Measurements from ENCODE around the gene USH2A.

Gene USH2A

DNA sequence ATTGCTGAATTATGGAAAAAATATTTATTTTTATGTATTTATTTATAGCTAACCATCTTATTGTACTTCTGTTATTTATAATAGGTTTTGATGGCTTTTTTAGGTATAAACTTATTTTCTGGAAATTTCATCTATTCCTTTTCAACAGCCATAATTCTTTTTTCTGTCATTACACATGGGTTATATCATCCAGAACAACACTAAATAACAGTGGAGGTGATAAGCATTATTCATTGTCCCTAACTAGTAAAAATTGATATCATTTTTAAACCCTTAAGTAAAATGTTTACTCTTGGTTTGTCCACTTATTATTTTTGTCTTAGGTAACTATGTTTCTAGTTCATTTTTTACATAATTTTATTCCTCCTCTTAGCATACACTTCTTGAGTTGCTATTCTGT, 309.1 kb downstream of the USH2A start:
- H3K9me3 ChIP-seq (ENCODE audit: insufficient read depth, low read depth, low read length): no peaks in the 10 kb centered on the region
- no peak overlapping the region for H3K27ac ChIP-seq (ENCODE audit: low read length)
- no peaks in the 10 kb centered on the region for H3K36me3 ChIP-seq (ENCODE audit: insufficient read depth, low read depth, low read length)

GRCh38 chr1:216113181-216113580, 310.1 kb downstream of the USH2A start:
- Histone ChIP-seq H3K27me3 (ENCODE audit: insufficient read depth, low read length) (no peaks in the 10 kb centered on the region), H3K9ac (ENCODE audit: low read depth, low read length) (no peak overlapping the region), H3K4me1 (ENCODE audit: insufficient read depth, low read length) (peaks cover 8% of the 10 kb centered on the region; the same call in 1 of the 2 replicates), H3K36me3 (ENCODE audit: insufficient read depth, low read depth, low read length) (no peaks in the 10 kb centered on the region), H3K27ac (ENCODE audit: low read length) (no peak overlapping the region), H3K9me3 (ENCODE audit: insufficient read depth, low read depth, low read length) (no peaks in the 10 kb centered on the region), H3K4me3 (ENCODE audit: low read length) (no peak overlapping the region)

More for the DNA sequence above, 309.1 kb downstream of the USH2A start:
- no peaks in the 10 kb centered on the region for H3K27me3 ChIP-seq (ENCODE audit: insufficient read depth, low read length)
- H3K4me3 ChIP-seq (ENCODE audit: low read length): no peak overlapping the region
- H3K4me1 ChIP-seq (ENCODE audit: insufficient read depth, low read length): peaks cover 8% of the 10 kb centered on the region; the same call in 1 of the 2 replicates
- no peak overlapping the region for H3K9ac ChIP-seq (ENCODE audit: low read depth, low read length)

GRCh38 chr1:216111842-216112241, 311.4 kb downstream of the USH2A start:
- Histone ChIP-seq H3K9me3 (ENCODE audit: insufficient read depth, low read depth, low read length) (no peaks in the 10 kb centered on the region), H3K4me1 (ENCODE audit: insufficient read depth, low read length) (peaks cover 6% of the 10 kb centered on the region; the same call in 1 of the 2 replicates), H3K4me3 (ENCODE audit: low read length) (no peak overlapping the region), H3K27ac (ENCODE audit: low read length) (no peak overlapping the region), H3K36me3 (ENCODE audit: insufficient read depth, low read depth, low read length) (no peaks in the 10 kb centered on the region), H3K27me3 (ENCODE audit: insufficient read depth, low read length) (no peaks in the 10 kb centered on the region), H3K9ac (ENCODE audit: low read depth, low read length) (no peak overlapping the region)

DNA sequence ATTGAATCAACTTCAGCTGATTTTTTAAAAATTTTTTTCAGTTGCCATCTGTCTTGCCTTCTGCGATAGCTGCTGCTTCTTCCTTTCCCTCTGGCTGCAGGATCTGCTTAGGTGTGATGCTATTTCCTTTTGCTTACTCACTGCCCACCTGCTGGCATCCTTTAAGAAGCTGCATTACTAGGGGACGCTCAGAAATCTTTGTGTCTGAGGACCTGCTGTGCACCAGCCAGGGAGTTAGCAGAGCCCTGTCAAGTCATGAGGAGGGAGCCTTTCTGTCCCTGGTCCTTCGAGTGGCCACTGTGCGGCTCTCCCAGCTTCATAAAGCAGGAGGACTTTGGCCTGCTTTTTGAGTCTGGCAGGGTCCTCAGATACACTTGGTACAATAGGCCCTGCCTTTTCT, 327.8 kb downstream of the USH2A start:
- Histone ChIP-seq H3K36me3 (ENCODE audit: insufficient read depth, low read depth, low read length) (no peaks in the 10 kb centered on the region), H3K4me3 (ENCODE audit: low read length) (no peak overlapping the region), H3K4me1 (ENCODE audit: insufficient read depth, low read length) (peaks cover 4% of the 10 kb centered on the region; the same call in 1 of the 2 replicates), H3K9me3 (ENCODE audit: insufficient read depth, low read depth, low read length) (no peaks in the 10 kb centered on the region), H3K27me3 (ENCODE audit: insufficient read depth, low read length) (no peaks in the 10 kb centered on the region), H3K9ac (ENCODE audit: low read depth, low read length) (no peak overlapping the region), H3K27ac (ENCODE audit: low read length) (no peak overlapping the region)

DNA sequence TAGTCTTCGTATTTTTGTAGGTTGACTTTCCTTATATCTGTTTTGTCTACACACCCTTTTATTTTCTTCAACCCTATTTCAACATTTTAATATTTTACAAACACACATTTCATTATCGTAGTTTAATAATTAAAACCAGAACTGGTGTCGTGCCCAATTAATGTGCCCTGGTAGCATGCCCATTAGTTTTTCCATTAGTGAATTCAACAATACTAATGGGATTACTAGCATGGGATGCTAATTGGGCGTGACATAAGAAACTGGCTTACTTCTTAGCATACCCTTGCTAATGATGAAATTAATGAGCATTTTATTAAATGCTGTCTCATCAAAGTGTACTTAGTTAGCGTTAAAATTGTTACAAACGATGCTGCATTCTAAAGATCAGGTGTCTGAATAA, 332.7 kb downstream of the USH2A start:
- no peaks in the 10 kb centered on the region for H3K36me3 ChIP-seq (ENCODE audit: insufficient read depth, low read depth, low read length)
- H3K4me1 ChIP-seq (ENCODE audit: insufficient read depth, low read length): peaks cover 4% of the 10 kb centered on the region; the same call in 1 of the 2 replicates
- no peaks in the 10 kb centered on the region for H3K27me3 ChIP-seq (ENCODE audit: insufficient read depth, low read length)
- no peak overlapping the region for H3K27ac ChIP-seq (ENCODE audit: low read length)
- no peak overlapping the region for H3K9ac ChIP-seq (ENCODE audit: low read depth, low read length)
- no peak overlapping the region for H3K4me3 ChIP-seq (ENCODE audit: low read length)
- H3K9me3 ChIP-seq (ENCODE audit: insufficient read depth, low read depth, low read length): no peaks in the 10 kb centered on the region

DNA sequence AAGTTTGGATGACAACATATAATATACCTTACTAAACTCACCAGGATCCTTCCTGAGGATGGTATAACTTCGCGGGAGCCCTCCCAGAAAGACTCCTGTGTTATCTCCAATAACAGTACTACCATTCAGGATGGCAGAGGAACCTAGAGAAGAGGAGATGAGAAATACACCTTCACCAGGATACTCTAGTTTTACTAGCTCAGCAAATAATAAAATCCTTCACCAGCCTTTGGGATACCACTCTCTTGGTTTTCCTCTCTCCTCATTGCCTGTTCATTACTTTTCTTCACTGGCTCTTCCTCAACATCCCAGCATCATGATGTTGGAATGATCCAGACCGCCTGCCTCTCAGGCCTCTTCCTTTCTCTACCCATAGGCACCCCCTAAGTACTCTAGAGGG, 336.6 kb downstream of the USH2A start:
- no peaks in the 10 kb centered on the region for H3K27me3 ChIP-seq (ENCODE audit: insufficient read depth, low read length)
- H3K36me3 ChIP-seq (ENCODE audit: insufficient read depth, low read depth, low read length): no peaks in the 10 kb centered on the region
- H3K27ac ChIP-seq (ENCODE audit: low read length): no peak overlapping the region
- no peaks in the 10 kb centered on the region for H3K4me1 ChIP-seq (ENCODE audit: insufficient read depth, low read length)
- H3K9me3 ChIP-seq (ENCODE audit: insufficient read depth, low read depth, low read length): no peaks in the 10 kb centered on the region
- no peak overlapping the region for H3K4me3 ChIP-seq (ENCODE audit: low read length)
- no peak overlapping the region for H3K9ac ChIP-seq (ENCODE audit: low read depth, low read length)

- Histone ChIP-seq H3K4me1 (ENCODE audit: insufficient read depth, low read length) (no peaks in the 10 kb centered on the region), H3K4me3 (ENCODE audit: low read length) (no peak overlapping the region), H3K36me3 (ENCODE audit: insufficient read depth, low read depth, low read length) (no peaks in the 10 kb centered on the region), H3K27ac (ENCODE audit: low read length) (no peak overlapping the region), H3K27me3 (ENCODE audit: insufficient read depth, low read length) (no peaks in the 10 kb centered on the region), H3K9ac (ENCODE audit: low read depth, low read length) (no peak overlapping the region), H3K9me3 (ENCODE audit: insufficient read depth, low read depth, low read length) (no peaks in the 10 kb centered on the region)
Measured at GRCh38 chr1:216081445-216081844, 341.8 kb downstream of the USH2A start.

GRCh38 chr1:216076751-216077150, 346.5 kb downstream of the USH2A start:
- Histone ChIP-seq H3K27me3 (ENCODE audit: insufficient read depth, low read length) (no peaks in the 10 kb centered on the region), H3K4me1 (ENCODE audit: insufficient read depth, low read length) (0 out of 2 replicates have a peak, but pooled peaks cover 7% of the 10 kb centered on the region), H3K4me3 (ENCODE audit: low read length) (no peak overlapping the region), H3K9ac (ENCODE audit: low read depth, low read length) (no peak overlapping the region), H3K36me3 (ENCODE audit: insufficient read depth, low read depth, low read length) (no peaks in the 10 kb centered on the region), H3K27ac (ENCODE audit: low read length) (no peak overlapping the region), H3K9me3 (ENCODE audit: insufficient read depth, low read depth, low read length) (no peaks in the 10 kb centered on the region)

- no peak overlapping the region for H3K4me3 ChIP-seq (ENCODE audit: low read length)
- no peaks in the 10 kb centered on the region for H3K27me3 ChIP-seq (ENCODE audit: insufficient read depth, low read length)
- no peak overlapping the region for H3K9ac ChIP-seq (ENCODE audit: low read depth, low read length)
- no peaks in the 10 kb centered on the region for H3K9me3 ChIP-seq (ENCODE audit: insufficient read depth, low read depth, low read length)
- H3K27ac ChIP-seq (ENCODE audit: low read length): no peak overlapping the region
- no peaks in the 10 kb centered on the region for H3K36me3 ChIP-seq (ENCODE audit: insufficient read depth, low read depth, low read length)
- H3K4me1 ChIP-seq (ENCODE audit: insufficient read depth, low read length): 0 out of 2 replicates have a peak, but pooled peaks cover 7% of the 10 kb centered on the region
Measured at GRCh38 chr1:216075339-216075738, 347.9 kb downstream of the USH2A start.

DNA sequence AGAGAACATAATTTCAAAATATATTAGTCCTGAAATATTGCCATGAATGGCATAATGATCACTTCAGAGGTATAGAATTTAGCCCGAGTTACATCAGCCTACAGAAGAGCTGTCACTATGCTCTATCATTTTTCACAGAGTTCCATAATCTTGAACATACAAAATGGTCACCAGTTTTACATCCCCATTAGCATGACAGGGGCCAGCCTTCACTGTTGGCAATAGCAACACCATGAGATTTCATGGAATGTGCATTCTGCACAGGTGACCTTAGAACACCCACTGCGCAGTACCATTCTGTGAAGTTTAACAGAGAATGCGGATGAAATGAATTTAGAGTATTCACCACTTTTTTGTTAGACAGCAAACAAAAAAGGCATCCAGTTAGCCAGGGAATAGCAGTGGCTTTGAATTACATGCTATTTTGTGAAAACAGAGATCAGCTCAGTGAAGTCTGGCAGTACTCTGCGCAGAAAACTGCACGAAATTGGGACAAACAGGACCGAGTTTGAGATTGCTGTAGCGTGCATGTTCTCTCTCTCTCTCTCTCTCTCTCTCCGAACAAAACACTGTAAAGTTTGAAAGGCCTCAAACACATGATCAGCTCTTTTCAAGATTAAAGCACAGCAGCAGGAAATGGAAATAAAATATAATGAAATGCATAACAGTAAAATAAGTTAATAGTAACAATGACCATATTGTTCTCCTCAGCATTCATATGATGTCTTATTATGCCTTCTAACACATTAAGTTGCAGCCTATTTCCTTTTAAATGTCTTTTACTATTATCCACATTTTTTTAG, 349.3 kb downstream of the USH2A start:
- Histone ChIP-seq H3K27me3 (ENCODE audit: insufficient read depth, low read length) (no peaks in the 10 kb centered on the region), H3K27ac (ENCODE audit: low read length) (no peak overlapping the region), H3K9me3 (ENCODE audit: insufficient read depth, low read depth, low read length) (no peaks in the 10 kb centered on the region), H3K4me1 (ENCODE audit: insufficient read depth, low read length) (0 out of 2 replicates have a peak, but pooled peaks cover 7% of the 10 kb centered on the region), H3K4me3 (ENCODE audit: low read length) (no peak overlapping the region), H3K9ac (ENCODE audit: low read depth, low read length) (no peak overlapping the region), H3K36me3 (ENCODE audit: insufficient read depth, low read depth, low read length) (no peaks in the 10 kb centered on the region)

GRCh38 chr1:216071262-216071661, 352.0 kb downstream of the USH2A start:
- Histone ChIP-seq H3K9me3 (ENCODE audit: insufficient read depth, low read depth, low read length) (no peaks in the 10 kb centered on the region), H3K9ac (ENCODE audit: low read depth, low read length) (no peak overlapping the region), H3K4me3 (ENCODE audit: low read length) (no peak overlapping the region), H3K27ac (ENCODE audit: low read length) (no peak overlapping the region), H3K4me1 (ENCODE audit: insufficient read depth, low read length) (0 out of 2 replicates have a peak, but pooled peaks cover 7% of the 10 kb centered on the region), H3K27me3 (ENCODE audit: insufficient read depth, low read length) (no peaks in the 10 kb centered on the region), H3K36me3 (ENCODE audit: insufficient read depth, low read depth, low read length) (no peaks in the 10 kb centered on the region)

GRCh38 chr1:216064643-216065042, 358.6 kb downstream of the USH2A start:
- H3K9me3 ChIP-seq (ENCODE audit: insufficient read depth, low read depth, low read length): no peaks in the 10 kb centered on the region
- no peak overlapping the region for H3K9ac ChIP-seq (ENCODE audit: low read depth, low read length)
- no peaks in the 10 kb centered on the region for H3K27me3 ChIP-seq (ENCODE audit: insufficient read depth, low read length)
- no peaks in the 10 kb centered on the region for H3K4me1 ChIP-seq (ENCODE audit: insufficient read depth, low read length)
- H3K27ac ChIP-seq (ENCODE audit: low read length): no peak overlapping the region
- no peaks in the 10 kb centered on the region for H3K36me3 ChIP-seq (ENCODE audit: insufficient read depth, low read depth, low read length)
- H3K4me3 ChIP-seq (ENCODE audit: low read length): no peak overlapping the region
